SK-N-SH (cell line): ENCODE measurements around the gene SLC7A6. TPM values are rescaled to one million over a fixed set of nuclear protein-coding genes. Genes with fewer than 3 reads are reported as not detected.

Source experiments
- CTCF ChIA-PET: fragments of 300-600, 350-600 bp; formaldehyde crosslinking; extraction: SDS; loops from one replicate; lab custom pipeline; 2021; lab: Yijun Ruan, JAX
- POLR2A ChIA-PET: fragments of 350-600 bp; sonication (Branson Sonifier 250); formaldehyde crosslinking; extraction: SDS; loops from one replicate; lab custom pipeline; 2020; ENCODE audit warnings: antibody characterized with exemption, inconsistent platforms; lab: Yijun Ruan, JAX
- DNase-seq: peaks from one replicate; pipeline ENCODE4 v3.0.0; 2012
- H2AFZ ChIP-seq: fragments of 200-600 bp; sonication (generic); 2 replicates; pipeline ENCODE4 v1.8.1; 2016; ENCODE audit warnings: antibody characterized with exemption, mild to moderate bottlenecking, low read depth
- H3F3A ChIP-seq: fragments of 200-600 bp; sonication (generic); replicated peaks from 2 replicates; pipeline ENCODE3; 2016; ENCODE audit warnings: antibody characterized with exemption, mild to moderate bottlenecking; ENCODE audit not compliant: insufficient read depth
- H3K27ac ChIP-seq, 2 experiments: fragments of 200-500 bp in 1 of 2; fragments of 200-600 bp in 1 of 2; sonication (Bioruptor generic) in 1 of 2; sonication (generic), shearing (Covaris generic) in 1 of 2; 2 replicates each; pipeline versions ENCODE4 v1.5.1 to v1.6.1; 2014 to 2016; ENCODE audit warnings: low read depth in 2 of 2, inconsistent platforms in 1 of 2, low read length in 1 of 2, mild to moderate bottlenecking in 1 of 2, mixed read lengths in 1 of 2
- H3K27me3 ChIP-seq: fragments of 200-600 bp; sonication (generic), shearing (Covaris generic); 2 replicates; pipeline ENCODE4 v1.6.1; 2016; ENCODE audit warnings: mixed run types; ENCODE audit not compliant: insufficient read depth
- H3K36me3 ChIP-seq, 2 experiments: fragments of 200-500 bp in 1 of 2; fragments of 200-600 bp in 1 of 2; sonication (Bioruptor generic) in 1 of 2; sonication (generic) in 1 of 2; replicated peaks in 1 of 2; 2 replicates each; pipeline versions ENCODE3 to v1.5.1; 2014 to 2016; ENCODE audit warnings: low read length in 1 of 2, mild to moderate bottlenecking in 1 of 2; ENCODE audit not compliant: insufficient read depth in 2 of 2, control insufficient read depth in 1 of 2
- H3K4me1 ChIP-seq, 2 experiments: fragments of 200-500 bp in 1 of 2; fragments of 200-600 bp in 1 of 2; sonication (Bioruptor generic) in 1 of 2; sonication (generic), shearing (Covaris generic) in 1 of 2; 2 replicates each; pipeline versions ENCODE4 v1.5.1 to v1.6.1; 2014 to 2016; ENCODE audit warnings: low read depth in 1 of 2, low read length in 1 of 2, mixed run types in 1 of 2; ENCODE audit not compliant: insufficient read depth in 2 of 2, control insufficient read depth in 1 of 2
- H3K4me2 ChIP-seq: fragments of 200-600 bp; sonication (generic), shearing (Covaris generic); 2 replicates; pipeline ENCODE4 v1.6.1; 2017; ENCODE audit warnings: mixed run types
- H3K4me3 ChIP-seq, 2 experiments: fragments of 200-500 bp in 1 of 2; fragments of 200-600 bp in 1 of 2; sonication (Bioruptor generic) in 1 of 2; sonication (generic), shearing (Covaris generic) in 1 of 2; 2 replicates each; pipeline versions ENCODE4 v1.5.1 to v1.8.1; 2014 to 2016; ENCODE audit warnings: low read depth in 2 of 2, inconsistent platforms in 1 of 2, low read length in 1 of 2, mild to moderate bottlenecking in 1 of 2, mixed read lengths in 1 of 2, moderate library complexity in 1 of 2
- H3K79me2 ChIP-seq: fragments of 200-600 bp; sonication (generic); 2 replicates; pipeline ENCODE4 v1.8.1; 2017; ENCODE audit warnings: mild to moderate bottlenecking; ENCODE audit not compliant: insufficient read depth
- H3K9ac ChIP-seq: fragments of 200-600 bp; sonication (generic); 2 replicates; pipeline ENCODE4 v1.6.1; 2017; ENCODE audit warnings: mixed run types
- H3K9me2 ChIP-seq: fragments of 200-600 bp; sonication (generic); 2 replicates; pipeline ENCODE4 v1.6.1; 2017; ENCODE audit warnings: mixed run types
- H3K9me3 ChIP-seq: fragments of 200-600 bp; sonication (generic); 2 replicates; pipeline ENCODE4 v1.6.1; 2017; ENCODE audit warnings: mixed run types, mild to moderate bottlenecking, moderate library complexity
- H4K20me1 ChIP-seq: fragments of 200-600 bp; sonication (generic); 2 replicates; pipeline ENCODE4 v1.6.1; 2017; ENCODE audit warnings: mild to moderate bottlenecking, mixed run types; ENCODE audit not compliant: insufficient read depth
- FOSL2 ChIP-seq: IDR thresholded peaks from 2 replicates; pipeline ENCODE4 v1.4.0; 2012; ENCODE audit warnings: low read depth, mild to moderate bottlenecking, moderate library complexity, borderline replicate concordance
- GATA2 ChIP-seq: sonication (generic); formaldehyde crosslinking; IDR thresholded peaks from 2 replicates; pipeline ENCODE4 v1.5.0; 2020; ENCODE audit warnings: mild to moderate bottlenecking, missing genetic modification reagents
- MXI1 ChIP-seq: IDR thresholded peaks from 2 replicates; pipeline ENCODE4 v1.6.1; 2012; ENCODE audit warnings: mild to moderate bottlenecking, low read depth, low read length, improper control_type of control experiment
- NFIC ChIP-seq: IDR thresholded peaks from 2 replicates; pipeline ENCODE4 v1.4.0; 2012; ENCODE audit warnings: borderline replicate concordance
- NRF1 ChIP-seq: IDR thresholded peaks from 2 replicates; pipeline ENCODE4 v1.6.1; 2012; ENCODE audit warnings: low read depth, mild to moderate bottlenecking, low read length
- POLR2AphosphoS5 ChIP-seq: IDR thresholded peaks from 2 replicates; pipeline ENCODE4 v1.6.1; 2012; ENCODE audit warnings: low read depth, low read length
- RXRA ChIP-seq: IDR thresholded peaks from 2 replicates; pipeline ENCODE4 v1.4.0; 2012; ENCODE audit warnings: low read depth, mild to moderate bottlenecking, borderline replicate concordance
- SMC3 ChIP-seq: IDR thresholded peaks from 2 replicates; pipeline ENCODE4 v1.6.1; 2012; ENCODE audit warnings: low read depth, low read length, improper control_type of control experiment
- TAF1 ChIP-seq: IDR thresholded peaks from 2 replicates; pipeline ENCODE4 v1.6.1; 2012; ENCODE audit warnings: low read depth, mild to moderate bottlenecking, low read length, moderate library complexity, borderline replicate concordance
- TEAD4 ChIP-seq: IDR thresholded peaks from 2 replicates; pipeline ENCODE4 v1.4.0; 2012; ENCODE audit warnings: mild to moderate bottlenecking, borderline replicate concordance; ENCODE audit not compliant: insufficient read depth
- YY1 ChIP-seq: IDR thresholded peaks from 2 replicates; pipeline ENCODE4 v1.4.0; 2012; ENCODE audit warnings: low read depth, mild to moderate bottlenecking
- WGBS: methylation state at CpG from one replicate; pipeline ENCODE4 v1.1.6; 2017; ENCODE audit warnings: low lambda C conversion rate; 5-methylcytosine and 5-hydroxymethylcytosine counted together
- polyA plus RNA-seq, 3 experiments: library from polyadenylated mRNA; depleted of rRNA; stranded (reverse); fragments of >200 nt; gene quantifications; 2 replicates each; pipeline ENCODE4 v1.2.3, GENCODE V29; 2012
- TF ChIP-seq, protein P1 (sequence below): IDR thresholded peaks from 2 replicates; pipeline ENCODE4 v1.4.0; 2012; ENCODE audit warnings: low read depth, borderline replicate concordance
- TF ChIP-seq, protein P2 (sequence below): fragments of 150-350 bp; IDR thresholded peaks from 2 replicates; pipeline ENCODE4 v1.6.1; 2017; ENCODE audit warnings: antibody characterized with exemption, low read length, low read depth, borderline replicate concordance
- TF ChIP-seq, protein P3 (sequence below): fragments of 200-600 bp; sonication (generic); IDR thresholded peaks from 2 replicates; pipeline ENCODE4 v1.6.1; 2017; ENCODE audit warnings: antibody characterized with exemption, mild to moderate bottlenecking, moderate library complexity

The SLC7A6 gene
- polyA plus RNA-seq, 1 of the 3 experiments (the other 2 are of a cell fraction) = 19.0 TPM

DNA sequence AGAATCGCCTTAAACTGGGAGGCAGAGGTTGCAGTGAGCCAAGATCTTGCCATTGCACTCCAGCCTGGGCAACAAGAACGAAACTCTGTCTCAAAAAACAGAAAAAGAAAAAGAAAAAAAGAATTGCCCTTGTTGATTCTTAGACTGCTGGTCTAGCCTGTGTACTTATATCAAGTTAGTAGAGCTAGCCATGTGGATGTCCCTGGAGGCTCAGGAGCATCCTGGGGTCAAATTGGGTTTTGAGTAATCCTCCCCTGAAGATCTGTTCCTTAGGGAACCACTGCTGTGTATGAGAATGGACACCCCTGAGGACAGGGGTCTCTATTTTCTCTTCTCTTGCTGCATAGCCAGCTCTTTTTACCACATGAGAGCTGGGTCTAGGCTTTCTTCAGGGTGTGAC is 24.9 kb downstream of the SLC7A6 start:
- Histone ChIP-seq H3K9ac (no peak overlapping the region), H2AFZ (no peak overlapping the region), H3F3A (no peaks in the 10 kb centered on the region), H3K4me2 (no peak overlapping the region), H3K4me1 (no peaks in the 10 kb centered on the region), H4K20me1 (peaks cover 15% of the 10 kb centered on the region; the same call in 1 of the 2 replicates), H3K36me3 (peaks cover 18 to 22% of the 10 kb centered on the region in 2 experiments), H3K27me3 (no peaks in the 10 kb centered on the region), H3K4me3 (no peak overlapping the region), H3K9me3 (no peaks in the 10 kb centered on the region), H3K79me2 (peaks cover 17% of the 10 kb centered on the region; the same call in 1 of the 2 replicates), H3K9me2 (no peaks in the 10 kb centered on the region), H3K27ac (no peak overlapping the region)
- 98% methylated on average over 2 of the region's 2 CpGs for WGBS
- ChIA-PET CTCF (interaction anchor here (10.4 kb wide), 1 partner anchor 26 kb away, joined by 80 read pairs; the partner anchor contains the start of gene SLC7A6), POLR2A (interaction anchor here (0.9 kb wide), 1 partner anchor 22 kb away, joined by 3 read pairs; the partner anchor contains the start of genes PRMT7 and SLC7A6OS)
- DNase-seq = no peak
- TF ChIP-seq, protein P1, sequence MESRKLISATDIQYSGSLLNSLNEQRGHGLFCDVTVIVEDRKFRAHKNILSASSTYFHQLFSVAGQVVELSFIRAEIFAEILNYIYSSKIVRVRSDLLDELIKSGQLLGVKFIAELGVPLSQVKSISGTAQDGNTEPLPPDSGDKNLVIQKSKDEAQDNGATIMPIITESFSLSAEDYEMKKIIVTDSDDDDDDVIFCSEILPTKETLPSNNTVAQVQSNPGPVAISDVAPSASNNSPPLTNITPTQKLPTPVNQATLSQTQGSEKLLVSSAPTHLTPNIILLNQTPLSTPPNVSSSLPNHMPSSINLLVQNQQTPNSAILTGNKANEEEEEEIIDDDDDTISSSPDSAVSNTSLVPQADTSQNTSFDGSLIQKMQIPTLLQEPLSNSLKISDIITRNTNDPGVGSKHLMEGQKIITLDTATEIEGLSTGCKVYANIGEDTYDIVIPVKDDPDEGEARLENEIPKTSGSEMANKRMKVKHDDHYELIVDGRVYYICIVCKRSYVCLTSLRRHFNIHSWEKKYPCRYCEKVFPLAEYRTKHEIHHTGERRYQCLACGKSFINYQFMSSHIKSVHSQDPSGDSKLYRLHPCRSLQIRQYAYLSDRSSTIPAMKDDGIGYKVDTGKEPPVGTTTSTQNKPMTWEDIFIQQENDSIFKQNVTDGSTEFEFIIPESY = no peak
- TF ChIP-seq TEAD4 = no peak
- TF ChIP-seq NFIC = no peak
- no peak for TF ChIP-seq GATA2 (CRISPR knock-in tag)
- TF ChIP-seq TAF1 = no peak
- TF ChIP-seq MXI1 = no peak
- no peak for TF ChIP-seq POLR2AphosphoS5
- TF ChIP-seq, protein P2, sequence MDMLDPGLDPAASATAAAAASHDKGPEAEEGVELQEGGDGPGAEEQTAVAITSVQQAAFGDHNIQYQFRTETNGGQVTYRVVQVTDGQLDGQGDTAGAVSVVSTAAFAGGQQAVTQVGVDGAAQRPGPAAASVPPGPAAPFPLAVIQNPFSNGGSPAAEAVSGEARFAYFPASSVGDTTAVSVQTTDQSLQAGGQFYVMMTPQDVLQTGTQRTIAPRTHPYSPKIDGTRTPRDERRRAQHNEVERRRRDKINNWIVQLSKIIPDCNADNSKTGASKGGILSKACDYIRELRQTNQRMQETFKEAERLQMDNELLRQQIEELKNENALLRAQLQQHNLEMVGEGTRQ = no peak
- TF ChIP-seq NRF1 = no peak
- TF ChIP-seq RXRA = no peak
- TF ChIP-seq, protein P3, sequence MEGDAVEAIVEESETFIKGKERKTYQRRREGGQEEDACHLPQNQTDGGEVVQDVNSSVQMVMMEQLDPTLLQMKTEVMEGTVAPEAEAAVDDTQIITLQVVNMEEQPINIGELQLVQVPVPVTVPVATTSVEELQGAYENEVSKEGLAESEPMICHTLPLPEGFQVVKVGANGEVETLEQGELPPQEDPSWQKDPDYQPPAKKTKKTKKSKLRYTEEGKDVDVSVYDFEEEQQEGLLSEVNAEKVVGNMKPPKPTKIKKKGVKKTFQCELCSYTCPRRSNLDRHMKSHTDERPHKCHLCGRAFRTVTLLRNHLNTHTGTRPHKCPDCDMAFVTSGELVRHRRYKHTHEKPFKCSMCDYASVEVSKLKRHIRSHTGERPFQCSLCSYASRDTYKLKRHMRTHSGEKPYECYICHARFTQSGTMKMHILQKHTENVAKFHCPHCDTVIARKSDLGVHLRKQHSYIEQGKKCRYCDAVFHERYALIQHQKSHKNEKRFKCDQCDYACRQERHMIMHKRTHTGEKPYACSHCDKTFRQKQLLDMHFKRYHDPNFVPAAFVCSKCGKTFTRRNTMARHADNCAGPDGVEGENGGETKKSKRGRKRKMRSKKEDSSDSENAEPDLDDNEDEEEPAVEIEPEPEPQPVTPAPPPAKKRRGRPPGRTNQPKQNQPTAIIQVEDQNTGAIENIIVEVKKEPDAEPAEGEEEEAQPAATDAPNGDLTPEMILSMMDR = no peak
- TF ChIP-seq FOSL2 = no peak
- no peak for TF ChIP-seq SMC3
- TF ChIP-seq YY1 = no peak
